Transverse colon (tissue), 3 donors: ENCODE measurements around the gene OPN1MW3.
"Not testable (repeated sequence)": the region's sequence is repeated elsewhere in the genome, so short reads cannot be mapped to it uniquely, and the experiment has no call there.

Experiments
- POLR2A ChIP-seq: fragments of 450-650 bp; IDR thresholded peaks from one replicate; pipeline ENCODE4 v1.6.1; 2016; ENCODE audit warnings: antibody characterized with exemption, mild to moderate bottlenecking, moderate library complexity
- POLR2AphosphoS5 ChIP-seq, 3 donors: sonication (generic); formaldehyde crosslinking; IDR thresholded peaks; one replicate each; pipeline ENCODE4 v1.6.1; 2016; ENCODE audit warnings: antibody characterized with exemption in 3 of 3

DNA sequence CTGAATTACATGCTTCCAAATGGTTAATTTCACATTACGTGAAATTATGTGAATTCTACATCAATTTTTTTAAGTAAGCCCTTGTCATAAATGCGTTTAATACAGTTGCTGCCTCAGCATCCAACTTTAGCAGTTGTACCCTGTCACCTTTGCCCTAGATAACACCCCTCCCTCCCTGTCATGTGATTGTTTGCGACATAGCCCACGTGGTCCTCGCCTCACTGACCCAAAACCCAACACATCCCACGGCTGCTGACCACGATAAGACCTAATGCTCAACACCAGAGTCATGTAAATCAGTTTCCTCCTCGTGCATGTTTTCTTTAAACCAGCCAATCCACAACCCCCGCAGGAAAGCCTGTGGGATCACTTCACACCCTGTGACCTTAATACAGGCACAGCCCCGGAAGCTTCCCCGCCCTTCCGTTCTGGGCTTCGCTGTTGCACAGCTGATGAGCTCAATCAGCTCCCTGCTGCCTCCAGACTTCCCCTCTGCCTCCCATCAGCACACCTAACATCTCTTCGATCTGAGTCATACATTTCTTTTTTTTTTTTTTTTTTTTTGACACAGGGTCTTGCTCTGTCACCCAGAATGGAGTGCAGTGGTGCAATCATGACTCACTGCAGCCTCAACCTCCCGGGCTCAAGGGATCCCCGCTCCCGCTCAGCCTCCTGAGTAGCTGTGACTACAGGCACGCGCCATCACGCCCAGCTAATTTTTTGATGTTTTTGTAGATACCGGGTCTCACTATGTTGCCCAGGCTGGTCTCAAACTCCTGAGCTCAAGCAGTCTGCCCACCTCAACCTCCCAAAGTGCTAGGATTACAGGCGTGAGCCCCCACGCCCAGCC, 27.3 kb downstream of the OPN1MW3 start:
- TF ChIP-seq POLR2A; POLR2AphosphoS5 (IDR thresholded peaks at IDR 0.05): not testable (repeated sequence)
